ENCODE data around the gene CEP70.
"Not testable (repeated sequence)": the region's sequence is repeated elsewhere in the genome, so short reads cannot be mapped to it uniquely, and the experiment has no call there.

CEP70 gene

GRCh38 chr3:138455801-138456716 is 138.0 kb downstream of the CEP70 start:
- in situ Hi-C loops (cut with MboI; ENCODE audit: low sequenced_read_pairs) = no loop called here

GRCh38 chr3:138453940-138454339 is 140.1 kb downstream of the CEP70 start:
- in situ Hi-C loops (cut with MboI; ENCODE audit: low sequenced_read_pairs) = not testable (repeated sequence)

GRCh38 chr3:138452436-138452835 is 141.6 kb downstream of the CEP70 start:
- in situ Hi-C loops (cut with MboI; ENCODE audit: low sequenced_read_pairs) = no loop called here

- in situ Hi-C loops (cut with MboI; ENCODE audit: low sequenced_read_pairs) = no loop called here
These were observed 142.4 kb downstream of the CEP70 start for GRCh38 chr3:138451595-138452162.

- in situ Hi-C loops (cut with MboI; ENCODE audit: low sequenced_read_pairs) = no loop called here
These were observed 143.2 kb downstream of the CEP70 start for GRCh38 chr3:138450704-138451424.

GRCh38 chr3:138450181-138450580 is 143.9 kb downstream of the CEP70 start:
- in situ Hi-C loops (cut with MboI; ENCODE audit: low sequenced_read_pairs) = no loop called here

GRCh38 chr3:138449490-138449889 is 144.6 kb downstream of the CEP70 start:
- in situ Hi-C loops (cut with MboI; ENCODE audit: low sequenced_read_pairs) = no loop called here

- in situ Hi-C loops (cut with MboI; ENCODE audit: low sequenced_read_pairs) = no loop called here
These were observed 145.4 kb downstream of the CEP70 start for GRCh38 chr3:138448631-138449030.

- in situ Hi-C loops (cut with MboI; ENCODE audit: low sequenced_read_pairs) = no loop called here
These were observed 148.4 kb downstream of the CEP70 start for GRCh38 chr3:138445654-138446053.

- in situ Hi-C loops (cut with MboI; ENCODE audit: low sequenced_read_pairs) = no loop called here
These were observed 148.8 kb downstream of the CEP70 start for GRCh38 chr3:138445236-138445635.

Data from HL-60/S4 (cell line).